COLO829 (cell line): Measurements from ENCODE around the gene ASCC2.
"Not testable (repeated sequence)": the region's sequence is repeated elsewhere in the genome, so short reads cannot be mapped to it uniquely, and the experiment has no call there.

Source experiments
- DNase-seq: peaks from one replicate; pipeline ENCODE4 v3.0.0; 2012; ENCODE audit warnings: low spot score

Gene ASCC2

GRCh38 chr22:29856496-29856895 is 18.4 kb upstream of the ASCC2 start:
- DNase-seq: no peak

GRCh38 chr22:29855611-29856181 is 17.6 kb upstream of the ASCC2 start:
- no peak for DNase-seq

- no peak for DNase-seq
Observed at GRCh38 chr22:29854432-29854831, 16.4 kb upstream of the ASCC2 start.

- no peak for DNase-seq
Observed at GRCh38 chr22:29848111-29848510, 10.0 kb upstream of the ASCC2 start.

- DNase-seq: no peak
Observed at GRCh38 chr22:29846290-29846689, 8.2 kb upstream of the ASCC2 start.

- DNase-seq: peak; percentile 62
Observed at GRCh38 chr22:29842740-29843139, 4.7 kb upstream of the ASCC2 start.

GRCh38 chr22:29842172-29842571 is 4.1 kb upstream of the ASCC2 start:
- no peak for DNase-seq

- peak; percentile 39 for DNase-seq
Observed at GRCh38 chr22:29840498-29840897, 2.4 kb upstream of the ASCC2 start.

GRCh38 chr22:29839039-29839438 is 965 bp upstream of the ASCC2 start:
- DNase-seq: no peak

GRCh38 chr22:29838599-29838956 is 504 bp upstream of the ASCC2 start:
- DNase-seq: no peak

GRCh38 chr22:29836791-29837370 is 1.2 kb downstream of the ASCC2 start:
- not testable (repeated sequence) for DNase-seq

- DNase-seq: no peak
Observed at GRCh38 chr22:29834046-29834445, 4.0 kb downstream of the ASCC2 start.

- no peak for DNase-seq
Observed at GRCh38 chr22:29833392-29833965, 4.6 kb downstream of the ASCC2 start.

- no peak for DNase-seq
Observed at GRCh38 chr22:29831958-29832357, 6.1 kb downstream of the ASCC2 start.

- DNase-seq: no peak
Observed at GRCh38 chr22:29831186-29831921, 6.7 kb downstream of the ASCC2 start.

- no peak for DNase-seq
Observed at GRCh38 chr22:29830585-29830984, 7.5 kb downstream of the ASCC2 start.

- not testable (repeated sequence) for DNase-seq
Observed at GRCh38 chr22:29827726-29828125, 10.3 kb downstream of the ASCC2 start.

- DNase-seq: peak; percentile 68
Observed at GRCh38 chr22:29827091-29827490, 11.0 kb downstream of the ASCC2 start.

- DNase-seq: no peak
Observed at GRCh38 chr22:29825578-29825977, 12.5 kb downstream of the ASCC2 start.

- DNase-seq: no peak
Observed at GRCh38 chr22:29824677-29825076, 13.4 kb downstream of the ASCC2 start.

- no peak for DNase-seq
Observed at GRCh38 chr22:29821291-29822016, 16.6 kb downstream of the ASCC2 start.

- DNase-seq: no peak
Observed at GRCh38 chr22:29820961-29821290, 17.1 kb downstream of the ASCC2 start.

GRCh38 chr22:29819501-29819900 is 18.6 kb downstream of the ASCC2 start:
- no peak for DNase-seq
